ENCODE measurements around the gene CSPG4. TPM values are rescaled to one million over a fixed set of nuclear protein-coding genes. Genes with fewer than 3 reads are reported as not detected.

The CSPG4 gene
- total RNA-seq, 4 donors from 2014 or later: 29.9 to 144 (median 49.7) TPM

DNA sequence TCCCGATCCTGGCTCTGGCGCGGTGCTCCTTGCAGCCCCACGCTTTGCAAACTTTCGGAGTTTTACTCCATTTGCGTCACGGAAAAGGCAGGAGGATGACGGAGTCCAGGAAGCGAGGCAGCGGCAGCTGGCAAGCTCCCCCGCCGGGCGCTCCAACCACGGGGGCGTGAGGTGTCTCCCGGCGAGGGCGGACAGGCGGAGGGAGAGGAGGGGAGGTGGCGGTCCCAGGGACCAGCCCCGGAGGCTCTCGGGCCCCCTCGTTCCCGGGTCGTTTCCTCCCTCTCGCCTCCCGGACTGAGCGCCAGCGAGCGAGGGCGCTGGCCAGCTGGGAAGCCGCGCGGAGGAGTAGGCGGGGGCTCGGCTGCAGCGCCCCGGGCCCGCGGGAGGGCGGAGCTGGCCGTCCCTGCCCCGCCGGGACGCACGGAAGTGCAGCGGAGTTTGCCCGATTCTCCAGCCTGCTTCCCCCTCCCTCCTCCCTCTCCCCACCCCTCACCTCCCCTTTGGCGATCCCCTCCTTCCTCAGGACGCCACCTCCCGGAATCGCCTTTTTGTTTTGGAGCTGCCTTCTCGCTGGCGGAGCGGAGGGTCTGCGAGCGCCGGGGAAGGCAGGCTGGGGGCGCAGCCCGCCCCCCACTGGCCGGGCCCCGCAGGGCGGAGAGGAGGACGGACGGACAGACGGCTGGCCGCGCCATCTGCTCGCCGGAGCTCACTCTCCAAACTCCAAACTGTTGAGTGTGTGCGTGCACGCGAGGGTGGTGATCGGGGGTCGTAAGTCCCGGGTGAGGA lies 65.1 kb downstream of the CSPG4 start, which contains the start of gene SNX33:
Gene SNX33 (plus strand): TSS at position 543 of the 786 bp plus-strand sequence. CDS start 1,191 bp downstream, outside the sequence.
- TF ChIP-seq, protein P1, sequence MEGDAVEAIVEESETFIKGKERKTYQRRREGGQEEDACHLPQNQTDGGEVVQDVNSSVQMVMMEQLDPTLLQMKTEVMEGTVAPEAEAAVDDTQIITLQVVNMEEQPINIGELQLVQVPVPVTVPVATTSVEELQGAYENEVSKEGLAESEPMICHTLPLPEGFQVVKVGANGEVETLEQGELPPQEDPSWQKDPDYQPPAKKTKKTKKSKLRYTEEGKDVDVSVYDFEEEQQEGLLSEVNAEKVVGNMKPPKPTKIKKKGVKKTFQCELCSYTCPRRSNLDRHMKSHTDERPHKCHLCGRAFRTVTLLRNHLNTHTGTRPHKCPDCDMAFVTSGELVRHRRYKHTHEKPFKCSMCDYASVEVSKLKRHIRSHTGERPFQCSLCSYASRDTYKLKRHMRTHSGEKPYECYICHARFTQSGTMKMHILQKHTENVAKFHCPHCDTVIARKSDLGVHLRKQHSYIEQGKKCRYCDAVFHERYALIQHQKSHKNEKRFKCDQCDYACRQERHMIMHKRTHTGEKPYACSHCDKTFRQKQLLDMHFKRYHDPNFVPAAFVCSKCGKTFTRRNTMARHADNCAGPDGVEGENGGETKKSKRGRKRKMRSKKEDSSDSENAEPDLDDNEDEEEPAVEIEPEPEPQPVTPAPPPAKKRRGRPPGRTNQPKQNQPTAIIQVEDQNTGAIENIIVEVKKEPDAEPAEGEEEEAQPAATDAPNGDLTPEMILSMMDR (IDR thresholded peaks at IDR 0.05): peak in 1 of 3 donors; percentile 10
- ATAC-seq (ENCODE audit: low FRiP score) (peak; percentile 76), DNase-seq (ENCODE audit: low spot score) (no peak)

DNA sequence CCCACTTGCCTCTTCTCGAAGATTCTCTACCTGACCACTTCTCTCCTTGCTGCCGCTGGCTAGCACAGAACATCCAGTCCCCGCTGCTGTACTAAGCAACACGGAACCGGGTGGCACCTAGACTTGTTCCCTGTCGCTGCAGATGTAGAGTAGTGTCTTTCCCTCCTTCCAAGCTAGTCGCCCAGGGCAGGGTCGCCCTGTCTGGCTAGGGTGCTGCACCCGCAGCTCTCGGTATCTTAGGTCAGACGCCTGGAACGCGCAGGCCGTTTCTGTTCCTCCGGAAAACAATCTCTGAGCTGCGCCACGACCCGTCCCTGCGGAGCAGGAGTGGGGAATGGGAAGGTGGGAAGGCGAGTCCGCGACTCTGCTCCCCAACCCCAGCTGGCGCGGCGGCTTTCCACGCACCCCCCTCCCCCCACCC lies 65.7 kb downstream of the CSPG4 start:
- DNase-seq (ENCODE audit: low spot score) (no peak), ATAC-seq (ENCODE audit: low FRiP score) (peak; percentile 41)
- TF ChIP-seq, protein P1 (IDR thresholded peaks at IDR 0.05): no peak

DNA sequence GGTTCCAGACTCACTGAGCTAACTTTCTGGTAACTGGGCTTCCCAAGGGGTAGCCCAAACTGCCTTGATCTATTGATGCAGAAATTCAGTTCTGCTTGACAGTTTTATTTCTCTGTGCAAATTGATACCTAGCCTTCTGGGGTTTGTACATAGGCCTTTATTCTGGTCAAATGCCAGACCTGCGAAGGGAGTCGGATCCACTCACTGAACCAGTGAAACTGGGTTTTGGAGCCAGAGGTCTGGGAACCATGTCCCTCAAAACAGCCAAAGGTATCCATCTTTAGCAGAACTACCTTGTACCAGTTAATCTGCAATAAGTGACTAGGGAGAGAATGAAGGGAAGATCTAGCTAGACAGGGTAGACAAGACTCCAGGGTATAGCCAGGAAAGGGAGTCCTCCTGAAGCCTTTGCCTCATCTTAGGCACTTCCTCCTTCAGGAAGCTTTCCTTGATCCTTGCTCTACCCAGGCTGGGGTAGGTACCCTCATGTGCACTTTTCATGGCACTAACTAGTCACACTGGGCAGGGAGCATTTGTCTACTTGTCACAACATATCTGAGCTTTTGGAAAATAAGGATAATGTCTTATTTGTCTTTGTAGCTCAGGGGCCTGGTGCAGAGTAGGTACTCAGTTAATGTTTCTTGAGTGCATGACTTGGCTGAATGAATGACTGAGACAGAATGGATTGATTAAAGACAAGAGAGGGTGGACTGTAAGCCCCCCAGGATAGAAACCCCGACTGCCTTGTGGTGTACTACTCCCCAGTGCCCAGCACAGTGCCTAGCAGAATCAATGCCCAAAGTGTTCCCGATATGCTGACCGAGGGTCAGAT lies 66.3 kb downstream of the CSPG4 start:
- no peak for DNase-seq (ENCODE audit: low spot score)
- TF ChIP-seq, protein P1 (IDR thresholded peaks at IDR 0.05): no peak
- no peak for ATAC-seq (ENCODE audit: low FRiP score)

DNA sequence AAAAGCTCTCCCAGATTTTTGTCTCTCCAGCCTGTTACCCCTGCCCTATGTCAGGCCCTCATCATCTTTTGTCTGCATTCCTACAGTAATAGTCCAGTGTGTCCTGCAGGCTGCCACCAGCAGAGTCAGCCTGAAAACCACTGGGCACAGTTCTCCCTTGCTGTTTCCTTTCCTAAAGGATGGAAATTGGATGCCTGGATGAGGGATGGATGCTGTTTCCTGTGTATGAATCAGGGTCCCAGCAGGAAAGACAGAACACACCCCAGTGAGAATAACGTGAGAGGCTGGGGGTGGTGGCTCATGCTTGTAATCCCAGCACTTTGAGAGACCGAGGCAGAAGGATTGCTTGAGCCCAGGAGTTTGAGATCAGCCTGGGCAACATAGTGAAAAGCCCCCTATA lies 68.3 kb downstream of the CSPG4 start:
- ATAC-seq (ENCODE audit: low FRiP score): no peak
- TF ChIP-seq, protein P1 (IDR thresholded peaks at IDR 0.05): no peak
- no peak for DNase-seq (ENCODE audit: low spot score)

DNA sequence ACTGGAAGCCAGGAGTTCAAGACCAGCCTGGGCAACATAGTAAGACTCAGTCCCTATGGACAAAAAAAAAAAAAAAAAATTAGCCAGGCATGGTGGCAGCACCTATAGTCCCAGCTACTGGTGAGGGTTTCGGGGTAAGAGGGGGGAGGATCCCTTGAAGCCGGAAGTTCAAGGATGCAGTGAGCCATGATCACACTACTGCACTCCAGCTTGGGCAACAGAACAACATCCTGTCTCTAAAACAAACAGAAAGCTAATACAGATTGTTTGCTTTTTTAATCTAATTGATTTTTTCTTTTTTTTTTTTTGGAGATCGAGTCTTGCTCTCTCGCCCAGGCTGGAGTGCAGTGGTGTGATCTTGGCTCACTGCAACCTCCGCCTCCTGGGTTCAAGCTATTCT lies 71.0 kb downstream of the CSPG4 start:
- TF ChIP-seq, protein P1 (IDR thresholded peaks at IDR 0.05): no peak
- ATAC-seq (ENCODE audit: low FRiP score): no peak
- DNase-seq (ENCODE audit: low spot score): no peak

DNA sequence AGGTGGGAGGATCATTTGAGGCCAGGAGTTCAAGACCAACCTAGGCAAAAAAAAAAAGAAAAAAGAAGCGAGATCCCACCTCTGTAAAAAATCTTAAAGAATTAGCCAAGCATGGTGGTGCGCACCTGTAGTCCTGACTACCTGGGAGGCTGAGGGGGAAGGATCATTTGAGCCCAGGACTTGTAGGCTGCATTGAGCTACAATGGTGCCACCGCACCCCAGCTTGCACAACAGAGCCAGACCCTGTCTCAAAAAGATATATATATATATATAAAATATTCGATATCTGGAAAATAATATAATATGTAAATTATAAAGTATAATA lies 71.5 kb downstream of the CSPG4 start:
- DNase-seq (ENCODE audit: low spot score) (no peak), ATAC-seq (ENCODE audit: low FRiP score) (no peak)
- TF ChIP-seq, protein P1 (IDR thresholded peaks at IDR 0.05): no peak
